Measurements from ENCODE around the gene ELSPBP1.
"Not testable (repeated sequence)": the region's sequence is repeated elsewhere in the genome, so short reads cannot be mapped to it uniquely, and the experiment has no call there.

Gene ELSPBP1

GRCh38 chr19:47994209-47994802 is at the start of gene ELSPBP1:
ELSPBP1 (plus strand) TSS chr19:47994632; CDS start chr19:48008668, 14,036 bp downstream.
- no peak for DNase-seq (ENCODE audit: low read depth in 2 of 2)

- not testable (repeated sequence) for DNase-seq (ENCODE audit: low read depth in 2 of 2)
Observed at GRCh38 chr19:47949852-47950521, 44.4 kb upstream of the ELSPBP1 start.

GRCh38 chr19:47952132-47952531 is 42.3 kb upstream of the ELSPBP1 start:
- not testable (repeated sequence) for DNase-seq (ENCODE audit: low read depth in 2 of 2)

- DNase-seq (ENCODE audit: low read depth in 2 of 2) = not testable (repeated sequence)
Observed at GRCh38 chr19:47955936-47956335, 38.5 kb upstream of the ELSPBP1 start.

- no peak for DNase-seq (ENCODE audit: low read depth in 2 of 2)
Observed at GRCh38 chr19:47973529-47973928, 20.9 kb upstream of the ELSPBP1 start.

GRCh38 chr19:47991191-47991808 is 3.1 kb upstream of the ELSPBP1 start:
- no peak for DNase-seq (ENCODE audit: low read depth in 2 of 2)

- no peak for DNase-seq (ENCODE audit: low read depth in 2 of 2)
Observed at GRCh38 chr19:47992070-47992469, 2.4 kb upstream of the ELSPBP1 start, which contains the start of gene BSPH1. BSPH1 (minus strand) TSS chr19:47992170; CDS start chr19:47992081, 89 bp downstream.

- no peak for DNase-seq (ENCODE audit: low read depth in 2 of 2)
Observed at GRCh38 chr19:47996230-47996727, 1.8 kb downstream of the ELSPBP1 start.

GRCh38 chr19:47998800-47999199 is 4.4 kb downstream of the ELSPBP1 start:
- no peak for DNase-seq (ENCODE audit: low read depth in 2 of 2)

- no peak for DNase-seq (ENCODE audit: low read depth in 2 of 2)
Observed at GRCh38 chr19:48000846-48001245, 6.4 kb downstream of the ELSPBP1 start.

GRCh38 chr19:48004236-48004635 is 9.8 kb downstream of the ELSPBP1 start:
- DNase-seq (ENCODE audit: low read depth in 2 of 2) = no peak

- DNase-seq (ENCODE audit: low read depth in 2 of 2) = no peak
Observed at GRCh38 chr19:48006762-48007161, 12.3 kb downstream of the ELSPBP1 start.

GRCh38 chr19:48010932-48011758 is 16.7 kb downstream of the ELSPBP1 start:
- DNase-seq (ENCODE audit: low read depth in 2 of 2) = no peak

GRCh38 chr19:48020686-48021085 is 26.3 kb downstream of the ELSPBP1 start:
- no peak for DNase-seq (ENCODE audit: low read depth in 2 of 2)

GRCh38 chr19:48023011-48023410 is 28.6 kb downstream of the ELSPBP1 start:
- DNase-seq (ENCODE audit: low read depth in 2 of 2) = no peak

GRCh38 chr19:48023518-48023917 is 29.1 kb downstream of the ELSPBP1 start:
- DNase-seq (ENCODE audit: low read depth in 2 of 2) = no peak

GRCh38 chr19:48025480-48025879 is 31.0 kb downstream of the ELSPBP1 start:
- no peak for DNase-seq (ENCODE audit: low read depth in 2 of 2)

GRCh38 chr19:48029431-48029830 is 35.0 kb downstream of the ELSPBP1 start:
- DNase-seq (ENCODE audit: low read depth in 2 of 2) = no peak

GRCh38 chr19:48030073-48030472 is 35.6 kb downstream of the ELSPBP1 start:
- no peak for DNase-seq (ENCODE audit: low read depth in 2 of 2)

- no peak for DNase-seq (ENCODE audit: low read depth in 2 of 2)
Observed at GRCh38 chr19:48033604-48034003, 39.2 kb downstream of the ELSPBP1 start.

- DNase-seq (ENCODE audit: low read depth in 2 of 2) = no peak
Observed at GRCh38 chr19:48036765-48037164, 42.3 kb downstream of the ELSPBP1 start.

All from stimulated activated CD8-positive, alpha-beta memory T cell treated with anti-CD3 and anti-CD28 coated beads, Interleukin-2, amount 100 ng/mL, for 1 hour (primary cell).